Stimulated activated CD8-positive, alpha-beta memory T cell treated with anti-CD3 and anti-CD28 coated beads, Interleukin-7, amount 100 ng/mL, for 48 hours (primary cell): ENCODE data around the gene CLSTN2.

ENCODE experiments used
- DNase-seq, 2 donors: peaks; one replicate each; pipeline ENCODE4 v3.0.0-alpha.2; 2020; ENCODE audit warnings: low read depth in 1 of 2; ENCODE audit errors: extremely low read depth in 1 of 2

CLSTN2 gene

GRCh38 chr3:140223197-140223596, 288.2 kb downstream of the CLSTN2 start:
- DNase-seq = no peak

GRCh38 chr3:140223631-140224030, 288.6 kb downstream of the CLSTN2 start:
- no peak for DNase-seq

- DNase-seq = no peak
These were observed 289.3 kb downstream of the CLSTN2 start for GRCh38 chr3:140224307-140224706.

- DNase-seq = no peak
These were observed 291.0 kb downstream of the CLSTN2 start for GRCh38 chr3:140225996-140226395.

GRCh38 chr3:140233702-140234101, 298.7 kb downstream of the CLSTN2 start:
- DNase-seq = no peak

- DNase-seq = no peak
These were observed 299.3 kb downstream of the CLSTN2 start for GRCh38 chr3:140234256-140234655.

GRCh38 chr3:140236836-140237501, 302.0 kb downstream of the CLSTN2 start:
- no peak for DNase-seq

GRCh38 chr3:140238646-140239314, 303.8 kb downstream of the CLSTN2 start:
- no peak for DNase-seq

GRCh38 chr3:140242818-140243276, 307.9 kb downstream of the CLSTN2 start:
- no peak for DNase-seq

- no peak for DNase-seq
These were observed 308.6 kb downstream of the CLSTN2 start for GRCh38 chr3:140243575-140243974.

GRCh38 chr3:140244893-140245292, 309.9 kb downstream of the CLSTN2 start:
- no peak for DNase-seq

GRCh38 chr3:140246578-140246977, 311.6 kb downstream of the CLSTN2 start:
- no peak for DNase-seq

GRCh38 chr3:140247775-140248174, 312.8 kb downstream of the CLSTN2 start:
- no peak for DNase-seq

GRCh38 chr3:140249188-140249587, 314.2 kb downstream of the CLSTN2 start:
- no peak for DNase-seq

- no peak for DNase-seq
These were observed 315.2 kb downstream of the CLSTN2 start for GRCh38 chr3:140250010-140250855.

- DNase-seq = no peak
These were observed 316.0 kb downstream of the CLSTN2 start for GRCh38 chr3:140250945-140251344.

- DNase-seq = no peak
These were observed 316.7 kb downstream of the CLSTN2 start for GRCh38 chr3:140251678-140252077.

- DNase-seq = no peak
These were observed 318.0 kb downstream of the CLSTN2 start for GRCh38 chr3:140252812-140253656.

- DNase-seq = no peak
These were observed 323.3 kb downstream of the CLSTN2 start for GRCh38 chr3:140258222-140258724.

- DNase-seq = no peak
These were observed 330.3 kb downstream of the CLSTN2 start for GRCh38 chr3:140265302-140265701.
